Embryonic facial prominence (tissue), 1 donor: Measurements from ENCODE around the gene ARHGEF3.
A peak's percentile ranks its signal among the peaks of the same experiment; 100 is the strongest.

Experiments
- DNase-seq: peaks from one replicate; pipeline ENCODE4 v3.0.0-alpha.2; 2016; ENCODE audit errors: extremely low spot score

The ARHGEF3 gene, protein sequence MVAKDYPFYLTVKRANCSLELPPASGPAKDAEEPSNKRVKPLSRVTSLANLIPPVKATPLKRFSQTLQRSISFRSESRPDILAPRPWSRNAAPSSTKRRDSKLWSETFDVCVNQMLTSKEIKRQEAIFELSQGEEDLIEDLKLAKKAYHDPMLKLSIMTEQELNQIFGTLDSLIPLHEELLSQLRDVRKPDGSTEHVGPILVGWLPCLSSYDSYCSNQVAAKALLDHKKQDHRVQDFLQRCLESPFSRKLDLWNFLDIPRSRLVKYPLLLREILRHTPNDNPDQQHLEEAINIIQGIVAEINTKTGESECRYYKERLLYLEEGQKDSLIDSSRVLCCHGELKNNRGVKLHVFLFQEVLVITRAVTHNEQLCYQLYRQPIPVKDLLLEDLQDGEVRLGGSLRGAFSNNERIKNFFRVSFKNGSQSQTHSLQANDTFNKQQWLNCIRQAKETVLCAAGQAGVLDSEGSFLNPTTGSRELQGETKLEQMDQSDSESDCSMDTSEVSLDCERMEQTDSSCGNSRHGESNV

DNA sequence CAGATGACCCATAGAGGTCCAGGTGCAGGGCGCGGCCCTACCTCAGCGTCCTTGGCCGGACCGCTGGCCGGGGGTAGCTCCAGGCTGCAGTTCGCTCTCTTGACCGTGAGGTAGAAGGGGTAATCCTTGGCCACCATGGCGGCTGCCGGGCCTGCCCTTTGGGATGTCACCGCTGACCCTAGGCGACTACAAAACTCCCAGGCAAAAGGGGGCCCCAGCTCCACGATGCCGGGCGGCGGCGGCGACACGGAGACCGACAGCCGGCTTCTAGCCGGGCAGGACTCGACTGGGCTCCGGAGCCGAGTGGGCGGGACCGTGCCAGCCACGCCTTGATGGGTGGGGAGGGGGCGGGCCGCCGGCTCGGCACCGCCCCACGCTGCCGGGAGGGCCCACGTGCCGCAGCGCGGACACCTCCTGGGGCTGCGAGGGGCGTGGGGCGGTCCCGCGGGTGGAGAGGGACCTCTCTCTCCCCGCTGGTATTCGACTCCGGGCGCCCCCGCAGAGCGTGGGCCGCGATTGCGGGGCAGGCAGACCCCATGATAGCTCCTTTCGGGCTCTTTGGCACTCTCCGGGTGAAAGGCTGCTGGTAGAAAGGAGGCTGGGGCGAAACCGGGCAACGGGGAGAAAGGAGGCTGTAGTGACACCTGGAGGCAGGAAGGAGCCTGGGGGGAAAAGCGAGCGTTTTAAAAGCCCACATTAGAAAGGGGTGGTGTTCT lies at the start of gene ARHGEF3:
Gene ARHGEF3 (minus strand): TSS at position 288 of the 716 bp plus-strand sequence. CDS start 151 bp downstream, at position 137.
- no peak for DNase-seq

DNA sequence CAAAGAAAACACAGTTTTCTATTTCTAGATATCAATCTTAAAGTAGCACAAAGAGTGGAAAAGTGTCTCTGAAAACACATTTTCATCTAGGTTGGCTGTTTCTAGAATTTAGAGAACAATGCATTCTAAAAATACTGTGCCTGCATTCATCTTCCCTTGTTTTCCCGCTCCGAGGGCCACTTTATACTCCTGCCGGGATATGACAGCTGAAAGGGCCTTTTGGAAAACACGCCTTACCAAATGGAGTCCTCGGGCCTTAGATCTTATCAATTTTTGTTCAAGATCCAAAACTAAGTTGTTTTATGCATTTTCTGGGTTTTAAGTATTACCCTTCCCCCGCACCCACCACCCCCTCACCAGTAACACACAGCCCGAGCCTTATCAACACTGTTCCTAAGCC lies 47.9 kb upstream of the ARHGEF3 start:
- DNase-seq = no peak

DNA sequence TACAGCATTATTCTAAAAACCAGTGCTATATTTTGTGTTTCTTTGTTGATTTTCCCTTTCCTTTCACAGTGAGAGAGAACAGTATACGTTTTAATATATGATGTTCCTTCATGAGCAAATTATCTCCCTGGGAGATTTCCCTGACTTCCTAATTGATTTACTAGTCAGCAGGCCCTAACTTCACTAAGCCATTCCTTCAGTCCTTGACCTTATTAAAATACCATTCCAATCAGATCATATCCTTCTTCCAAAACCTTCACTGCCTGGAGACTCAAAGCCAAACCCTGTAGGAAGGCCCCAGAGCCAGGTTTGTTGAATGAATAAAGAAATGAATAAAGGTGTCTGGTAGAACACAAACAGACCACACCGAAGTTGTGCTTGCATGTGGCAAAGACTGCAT lies 43.8 kb upstream of the ARHGEF3 start:
- DNase-seq = no peak

DNA sequence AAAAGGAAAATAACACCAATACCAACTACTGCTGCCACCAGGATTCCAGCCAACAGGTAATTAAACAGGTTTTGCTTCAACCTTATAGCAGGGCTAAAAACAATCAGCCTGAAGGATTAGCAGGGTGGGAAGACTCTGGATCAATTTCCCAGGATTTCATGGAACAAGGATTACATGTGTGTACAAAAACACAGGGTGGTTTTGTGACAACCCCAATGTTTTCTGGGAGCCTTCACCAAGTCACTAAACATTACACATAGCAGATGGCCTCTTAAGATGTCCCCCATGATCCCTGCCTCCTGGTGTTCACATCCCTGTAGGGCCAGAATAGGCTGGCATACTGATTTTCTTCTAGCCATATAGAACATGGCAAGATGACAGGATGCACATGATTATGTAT lies 42.8 kb upstream of the ARHGEF3 start:
- no peak for DNase-seq

DNA sequence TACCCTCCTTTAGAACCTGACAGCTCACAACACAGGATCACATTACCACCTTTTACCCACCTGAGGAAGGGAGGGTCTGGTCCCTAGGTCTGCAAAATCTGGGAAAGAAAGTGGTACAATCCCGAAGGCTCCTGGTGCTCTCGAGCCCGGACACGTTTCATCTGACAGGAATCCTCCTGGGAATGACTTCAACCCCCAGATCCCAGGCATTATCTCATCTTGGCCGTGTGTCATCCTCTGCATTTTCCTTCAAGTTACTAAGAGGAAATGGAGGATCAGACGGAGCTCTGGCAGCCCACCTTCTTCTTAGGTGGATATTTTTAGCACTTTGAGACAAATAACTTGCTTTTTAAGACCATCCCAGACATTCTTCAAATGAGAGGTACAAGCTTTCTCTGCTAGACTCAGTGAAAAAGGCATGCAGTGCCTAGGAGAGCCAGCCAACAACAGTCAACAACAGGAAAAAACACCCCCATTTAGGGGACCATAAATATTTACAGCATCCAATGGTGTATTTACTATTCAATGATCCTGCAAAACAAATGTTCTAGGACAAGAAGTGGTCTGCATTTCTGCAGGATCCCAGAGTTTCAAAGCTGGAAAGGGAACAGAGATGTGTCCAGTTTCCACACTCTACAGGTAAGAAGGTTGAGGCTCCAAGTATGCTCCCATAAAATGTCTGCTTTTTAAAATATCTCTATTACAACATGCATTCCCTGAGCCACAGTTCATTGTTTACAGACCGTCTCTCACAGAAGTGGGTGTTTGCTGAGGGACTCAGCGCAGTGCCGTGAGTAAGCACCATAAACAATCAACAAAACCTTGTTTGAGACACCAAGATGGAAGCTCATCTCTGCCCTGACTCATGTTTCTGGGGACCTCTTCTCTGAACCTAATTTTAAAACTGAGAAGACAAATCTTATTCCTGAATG lies 38.3 kb upstream of the ARHGEF3 start:
- no peak for DNase-seq

DNA sequence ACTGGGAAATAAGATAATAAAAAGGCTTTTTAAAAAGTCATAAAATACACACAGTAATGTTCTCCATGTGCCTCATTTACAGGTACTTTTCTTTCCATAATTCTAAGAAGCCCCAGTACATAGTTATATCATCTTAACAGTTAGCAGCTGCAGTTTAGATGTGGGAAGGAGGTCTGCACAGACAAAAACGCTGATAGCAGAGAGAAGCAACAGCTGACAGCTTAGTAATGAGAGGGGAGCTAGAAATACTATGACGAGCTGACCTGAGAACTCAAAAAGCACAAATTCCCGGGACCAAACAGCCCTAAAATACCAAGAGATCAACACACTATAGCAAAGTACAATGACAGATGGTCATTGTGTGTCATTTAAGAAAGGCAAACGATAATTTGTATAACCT lies 36.7 kb upstream of the ARHGEF3 start:
- no peak for DNase-seq

DNA sequence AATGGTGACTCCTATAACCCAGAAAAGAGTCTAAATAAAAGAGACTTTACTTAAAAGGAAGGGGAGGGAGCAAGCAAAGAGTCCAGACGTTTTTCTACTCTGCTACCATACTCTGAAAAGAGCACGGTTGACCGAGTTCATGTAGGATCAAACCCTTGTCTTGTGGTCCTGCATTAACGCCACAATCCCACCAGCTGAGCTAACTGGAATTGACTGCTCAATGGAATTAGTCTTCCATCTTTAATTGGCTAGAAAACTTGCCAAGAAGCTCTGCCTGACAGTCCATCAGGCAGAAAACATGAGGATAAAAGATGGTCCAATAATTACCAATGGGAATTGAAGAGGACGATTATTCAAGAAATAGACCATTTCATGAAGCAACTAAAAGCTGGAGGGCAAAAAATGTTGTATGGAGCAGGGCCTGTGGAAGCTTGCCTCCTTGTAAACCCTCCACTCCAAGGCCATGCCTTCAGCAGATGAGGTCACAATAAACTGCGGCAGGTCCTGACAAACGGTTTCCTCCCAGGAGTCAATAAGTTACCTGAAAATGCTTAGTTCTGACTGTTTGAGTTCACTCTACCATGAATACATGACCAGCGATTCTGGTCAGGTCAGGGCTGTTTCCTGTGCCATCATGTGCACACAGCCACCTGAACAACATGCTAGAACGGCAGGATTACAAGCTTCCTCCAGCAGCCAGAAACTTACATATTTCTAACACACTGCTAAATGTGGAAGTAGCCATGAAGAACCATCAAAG lies 35.6 kb upstream of the ARHGEF3 start:
- DNase-seq = no peak

DNA sequence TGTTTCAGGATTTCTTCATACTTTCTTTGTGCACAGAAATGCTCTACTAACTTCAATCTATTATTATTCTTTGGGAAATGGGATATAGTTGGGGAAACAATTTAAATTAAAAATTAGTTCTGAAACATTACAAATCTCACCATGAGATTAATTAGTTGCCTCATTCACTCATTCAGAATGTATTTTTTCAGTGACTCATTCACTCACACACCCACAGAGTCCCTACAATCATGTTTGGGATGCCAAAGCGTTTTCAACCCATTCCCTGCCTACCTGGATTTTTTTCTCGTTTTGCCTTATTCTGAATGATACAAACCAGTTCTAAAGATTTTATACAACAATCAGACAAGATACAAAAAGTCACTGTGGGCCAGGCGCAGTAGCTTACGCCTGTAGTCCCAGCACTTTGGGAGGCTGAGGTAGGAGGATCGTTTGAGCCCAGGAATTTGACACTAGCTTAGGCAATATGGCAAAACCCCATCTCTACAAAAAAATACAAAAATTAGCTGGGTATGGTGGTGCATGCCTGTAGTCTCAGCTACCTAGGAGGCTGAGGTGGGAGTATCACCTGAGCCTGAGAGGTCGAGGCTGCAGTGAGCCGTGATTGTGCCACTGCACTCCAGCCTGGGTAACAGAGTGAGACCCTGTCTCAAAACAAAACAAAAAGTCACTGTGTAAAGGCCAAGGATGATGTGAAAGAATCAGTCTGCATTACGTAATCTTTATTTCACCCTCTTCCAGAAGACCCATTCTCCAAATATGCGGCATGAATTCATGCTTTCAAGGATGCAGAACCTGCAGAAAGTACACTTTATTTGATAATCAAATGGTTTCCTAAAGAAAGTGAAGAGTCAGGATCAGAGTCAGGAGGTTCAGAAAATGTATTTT lies 34.8 kb upstream of the ARHGEF3 start:
- no peak for DNase-seq

DNA sequence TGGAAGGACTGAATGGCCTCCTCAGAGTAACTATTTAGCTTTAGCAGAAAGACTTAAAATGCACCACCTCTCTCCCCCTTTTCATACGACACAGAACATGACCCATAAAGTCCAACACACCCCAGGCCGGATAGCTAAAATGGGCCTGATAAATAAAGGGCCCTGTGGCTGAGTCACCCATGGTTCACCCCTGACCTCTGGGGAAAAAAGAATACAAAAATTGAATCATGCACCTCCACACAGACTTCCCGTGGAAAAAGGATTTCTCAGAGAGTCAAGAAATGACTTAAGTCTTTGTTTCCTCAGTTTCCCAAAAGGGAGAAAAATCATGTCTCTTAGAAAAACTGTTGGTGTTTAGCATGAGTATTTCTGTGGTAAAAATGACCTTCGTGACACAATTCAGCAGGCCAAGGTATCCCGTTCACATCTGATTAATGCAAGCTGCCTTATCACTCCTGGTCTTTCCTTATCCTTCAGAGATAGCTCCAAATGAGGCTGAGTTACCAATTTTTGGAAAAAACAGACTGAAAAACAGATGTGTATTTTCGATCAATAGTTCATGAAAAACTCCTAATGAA lies 34.0 kb upstream of the ARHGEF3 start:
- no peak for DNase-seq

DNA sequence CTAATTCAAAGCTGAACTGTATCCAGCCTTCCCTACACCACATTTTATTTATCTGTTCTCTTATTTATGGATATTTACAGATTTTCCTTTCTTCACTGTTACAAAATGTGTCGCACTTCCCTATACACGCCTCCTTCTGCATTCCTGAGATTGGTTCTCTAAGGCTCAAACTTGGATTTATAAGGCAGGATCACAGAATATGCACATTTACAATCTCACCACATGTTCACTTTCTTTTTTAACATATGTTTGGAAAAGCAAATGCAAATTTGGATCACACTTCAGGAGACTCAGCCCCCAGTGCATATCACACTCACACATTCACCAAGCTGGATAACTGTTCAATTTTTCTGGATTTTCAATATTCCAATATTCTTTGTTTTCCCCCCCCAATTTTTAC lies 31.8 kb upstream of the ARHGEF3 start:
- DNase-seq = no peak

DNA sequence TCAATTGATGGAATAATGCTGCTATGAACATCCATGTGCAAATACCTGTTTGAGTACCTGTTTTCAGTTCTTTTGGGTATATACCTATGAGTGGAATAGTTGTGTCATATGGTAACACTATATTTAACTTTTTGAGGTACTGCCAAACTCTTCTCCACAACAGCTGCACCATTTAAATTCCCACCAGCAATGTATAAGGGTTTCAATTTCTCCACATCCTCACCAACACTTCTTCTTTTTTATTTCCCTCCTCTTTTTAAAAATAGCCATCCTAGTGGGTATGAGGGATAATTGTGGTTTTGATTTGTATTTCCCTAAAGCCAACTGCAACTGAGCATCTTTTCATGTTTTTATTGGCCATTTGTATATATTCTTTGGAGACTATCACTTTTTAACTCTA lies 31.3 kb upstream of the ARHGEF3 start:
- DNase-seq = no peak

DNA sequence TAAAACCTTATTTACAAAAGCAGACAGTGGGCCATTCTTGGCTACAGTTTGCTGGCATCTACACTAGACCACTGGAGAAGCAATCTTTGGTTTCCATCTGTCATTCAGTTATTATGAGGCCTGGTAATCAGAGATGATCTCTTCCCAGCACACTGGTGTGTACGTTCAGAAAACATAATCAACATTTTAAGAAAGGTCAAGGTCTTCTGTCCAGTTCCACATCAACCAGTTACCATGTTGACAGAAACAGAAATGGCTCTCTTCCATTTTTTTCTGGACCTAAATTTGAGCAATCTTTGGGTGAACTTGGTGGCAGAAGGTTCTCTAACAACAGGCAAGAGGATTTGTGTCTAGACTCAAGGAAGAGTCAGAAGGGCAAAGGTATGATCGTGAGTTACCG lies 29.8 kb upstream of the ARHGEF3 start:
- DNase-seq = no peak

DNA sequence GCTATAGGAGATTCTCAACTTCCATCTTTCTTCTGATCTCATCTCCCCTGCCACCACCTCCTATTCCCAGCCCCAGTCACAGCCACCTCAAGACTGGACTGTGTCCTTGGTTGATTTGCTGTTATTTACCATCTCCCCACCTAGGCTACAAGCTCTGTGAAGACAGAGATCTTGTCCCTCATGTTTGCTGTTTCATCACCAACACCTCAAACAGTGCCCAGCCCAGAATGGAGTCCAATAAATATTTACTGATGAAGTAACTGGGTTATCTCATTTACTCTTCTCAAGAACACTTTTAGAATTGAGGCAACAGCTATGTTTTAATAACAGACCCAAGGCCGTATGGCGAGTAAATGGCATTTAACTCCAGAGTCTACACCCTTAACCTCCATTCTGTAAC lies 29.1 kb upstream of the ARHGEF3 start:
- DNase-seq = no peak

DNA sequence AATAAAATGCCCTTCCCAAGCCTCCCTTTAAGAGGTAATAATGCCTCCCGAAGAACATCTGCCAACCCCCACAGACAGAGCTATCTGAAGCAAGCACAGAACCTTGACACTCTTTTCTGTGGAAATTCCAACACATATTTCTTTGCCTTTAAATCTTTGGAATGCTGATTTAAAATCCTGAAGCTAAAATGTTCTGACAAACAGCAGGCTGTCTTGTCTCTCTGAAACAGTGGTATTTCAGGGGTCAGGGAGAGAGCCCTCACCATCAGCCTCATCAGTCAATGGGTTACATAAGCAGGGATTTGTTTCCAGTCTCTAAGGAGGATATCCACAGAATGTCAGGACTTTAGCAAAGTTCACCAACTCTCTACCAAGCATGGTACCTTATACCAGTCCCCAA lies 27.8 kb upstream of the ARHGEF3 start:
- DNase-seq = no peak

DNA sequence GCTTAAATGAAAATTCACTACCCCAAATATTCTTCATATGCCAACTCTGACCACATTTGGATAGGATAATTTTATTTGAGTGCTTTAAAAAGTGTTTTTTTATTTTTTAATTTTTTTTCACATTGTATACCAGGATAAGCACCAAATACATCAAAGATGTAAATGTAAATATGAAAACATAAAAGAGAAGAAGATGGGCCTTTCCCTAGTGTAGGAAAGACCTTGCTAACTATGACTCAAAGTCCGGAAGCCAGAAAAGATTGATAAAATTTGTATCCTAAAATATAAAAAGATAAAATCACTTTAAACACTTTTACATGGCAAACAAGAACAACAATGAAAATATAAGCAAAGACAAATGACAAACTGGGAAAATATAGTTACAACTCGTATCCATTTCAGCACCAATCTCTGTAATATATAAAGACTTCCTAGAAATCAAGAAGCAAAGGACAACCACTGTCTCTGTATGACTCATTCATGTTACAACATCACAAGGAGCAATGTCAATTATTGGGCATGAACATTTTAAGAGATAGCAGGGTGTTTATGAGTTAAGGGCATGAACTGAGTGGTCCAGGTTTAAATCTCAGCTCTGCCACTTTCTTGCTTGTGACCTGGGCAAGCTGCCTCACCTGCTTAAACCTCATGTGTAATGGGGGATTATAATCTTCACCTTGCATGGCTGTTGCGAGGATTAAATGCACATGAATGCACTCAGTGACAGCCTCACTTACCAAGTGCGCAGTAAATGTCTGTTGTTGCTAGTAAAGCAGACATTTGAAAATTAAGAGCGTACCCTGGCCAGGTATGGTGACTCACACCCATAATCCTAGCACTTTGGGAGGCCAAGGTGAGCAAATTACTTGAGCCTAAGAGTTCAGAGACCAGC lies 25.3 kb upstream of the ARHGEF3 start:
- DNase-seq = no peak

DNA sequence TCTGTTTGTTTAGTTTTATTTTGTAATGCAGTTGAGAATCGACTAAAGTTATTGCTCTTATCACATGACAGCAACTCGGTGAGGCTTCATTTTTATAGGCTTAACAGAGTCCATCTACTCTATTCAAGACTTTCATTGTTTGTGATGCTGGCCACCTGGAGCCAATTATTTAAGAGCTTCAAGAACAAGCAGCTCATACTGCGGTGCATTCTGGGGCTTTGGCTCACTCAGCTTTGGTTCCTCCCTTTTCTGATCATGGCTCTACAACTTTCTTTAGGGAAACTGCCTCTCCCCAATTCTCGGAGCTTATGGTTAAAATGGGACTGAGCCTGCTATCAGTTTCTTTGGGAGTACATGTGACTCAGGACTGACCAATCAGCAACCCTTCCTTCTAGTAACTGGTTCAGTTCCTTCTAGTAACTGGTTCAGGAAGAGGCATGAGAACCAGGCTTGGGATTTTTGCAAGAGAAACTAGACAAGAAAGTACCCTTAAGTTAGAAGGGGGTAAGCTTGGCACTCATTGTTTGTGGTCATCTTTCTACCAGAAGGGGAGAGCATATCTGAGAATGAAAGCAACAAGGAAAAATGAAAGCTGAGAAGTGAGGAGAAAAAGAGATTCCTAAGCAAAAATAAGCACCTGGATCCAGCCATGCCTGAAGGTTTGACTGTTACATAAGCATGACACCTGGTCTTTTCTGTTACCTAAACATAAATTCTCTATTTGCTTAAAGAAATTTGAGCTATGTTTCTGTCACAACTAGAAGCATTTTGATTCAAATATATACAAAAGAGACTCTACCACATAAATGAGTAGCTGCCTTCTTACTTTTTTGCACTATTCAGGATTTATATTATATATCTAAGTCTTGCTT lies 24.1 kb upstream of the ARHGEF3 start:
- peak; percentile 46 for DNase-seq

DNA sequence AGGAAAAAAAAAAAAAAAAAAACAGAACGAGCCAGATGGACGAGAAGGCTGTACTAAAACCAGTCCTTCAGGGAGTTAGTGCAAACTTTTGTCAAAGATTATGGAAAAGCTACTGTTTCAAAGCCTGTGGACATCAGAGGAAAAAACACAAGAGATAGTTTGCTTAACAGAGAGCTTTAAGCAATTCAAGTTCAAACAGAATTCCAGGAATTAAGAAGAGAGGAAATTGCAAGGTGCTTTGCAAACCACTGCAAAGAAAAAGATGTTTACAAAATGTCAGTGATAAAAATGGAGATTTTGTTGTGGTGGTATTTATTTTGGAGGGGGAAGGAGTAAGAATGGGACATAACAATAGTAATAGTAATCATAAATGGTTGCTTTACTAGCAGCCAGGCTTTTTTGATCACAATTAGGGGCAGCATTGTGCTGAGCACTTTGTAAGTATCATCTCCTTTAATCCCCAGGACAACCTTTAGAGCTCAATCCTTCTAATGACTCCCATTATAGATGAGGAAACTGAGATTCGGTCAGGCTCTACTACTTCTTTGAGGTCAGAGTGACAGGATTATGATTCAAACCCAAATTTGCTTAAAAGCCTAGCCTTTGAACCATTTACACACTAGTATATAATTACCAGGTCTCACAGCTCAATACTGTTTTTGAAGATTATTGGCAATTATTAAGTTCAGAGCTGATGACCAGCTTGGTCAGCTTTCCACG lies 22.4 kb upstream of the ARHGEF3 start:
- DNase-seq = no peak
